Measurements from ENCODE around the gene MAGOH.
"Not testable (repeated sequence)": the region's sequence is repeated elsewhere in the genome, so short reads cannot be mapped to it uniquely, and the experiment has no call there.

MAGOH gene

GRCh38 chr1:53218201-53218600 lies 20.1 kb downstream of the MAGOH start:
- H3K27ac Mint-ChIP-seq: no peak overlapping the region
- H3K27me3 Mint-ChIP-seq: no peaks in the 10 kb centered on the region
- H3K36me3 Mint-ChIP-seq (ENCODE audit: low read depth): peaks cover 16% of the 10 kb centered on the region
- peaks cover 25% of the 10 kb centered on the region for H3K4me1 Mint-ChIP-seq (ENCODE audit: low read depth)
- no peaks in the 10 kb centered on the region for H3K9me3 Mint-ChIP-seq
- H3K4me3 Mint-ChIP-seq: no peak overlapping the region

GRCh38 chr1:53214376-53214940 lies 23.9 kb downstream of the MAGOH start:
- H3K36me3 Mint-ChIP-seq (ENCODE audit: low read depth): peaks cover 40% of the 10 kb centered on the region
- no peaks in the 10 kb centered on the region for H3K27me3 Mint-ChIP-seq
- no peak overlapping the region for H3K4me3 Mint-ChIP-seq

GRCh38 chr1:53210954-53211353 lies 27.4 kb downstream of the MAGOH start:
- H3K27ac Mint-ChIP-seq: no peak overlapping the region
- H3K9me3 Mint-ChIP-seq: peaks cover 11% of the 10 kb centered on the region
- H3K27me3 Mint-ChIP-seq: no peaks in the 10 kb centered on the region
- H3K4me3 Mint-ChIP-seq: no peak overlapping the region
- no peaks in the 10 kb centered on the region for H3K4me1 Mint-ChIP-seq (ENCODE audit: low read depth)
- H3K36me3 Mint-ChIP-seq (ENCODE audit: low read depth): peaks cover 65% of the 10 kb centered on the region

More at GRCh38 chr1:53214376-53214940, 23.9 kb downstream of the MAGOH start:
- no peaks in the 10 kb centered on the region for H3K9me3 Mint-ChIP-seq
- no peak overlapping the region for H3K27ac Mint-ChIP-seq
- peaks cover 9% of the 10 kb centered on the region for H3K4me1 Mint-ChIP-seq (ENCODE audit: low read depth)

- no peak overlapping the region for H3K4me3 Mint-ChIP-seq
- no peaks in the 10 kb centered on the region for H3K4me1 Mint-ChIP-seq (ENCODE audit: low read depth)
- no peaks in the 10 kb centered on the region for H3K27me3 Mint-ChIP-seq
- H3K9me3 Mint-ChIP-seq: peaks cover 11% of the 10 kb centered on the region
- H3K27ac Mint-ChIP-seq: no peak overlapping the region
- peaks cover 66% of the 10 kb centered on the region for H3K36me3 Mint-ChIP-seq (ENCODE audit: low read depth)
These were observed 28.0 kb downstream of the MAGOH start for GRCh38 chr1:53210352-53210751.

- Mint-ChIP-seq H3K27me3 (no peaks in the 10 kb centered on the region), H3K27ac (no peak overlapping the region), H3K4me3 (no peak overlapping the region), H3K9me3 (peaks cover 11% of the 10 kb centered on the region), H3K36me3 (ENCODE audit: low read depth) (peaks cover 74% of the 10 kb centered on the region), H3K4me1 (ENCODE audit: low read depth) (no peaks in the 10 kb centered on the region)
These were observed 30.6 kb downstream of the MAGOH start for GRCh38 chr1:53207726-53208125.

GRCh38 chr1:53206735-53207379 lies 31.5 kb downstream of the MAGOH start:
- no peak overlapping the region for H3K27ac Mint-ChIP-seq
- no peaks in the 10 kb centered on the region for H3K4me1 Mint-ChIP-seq (ENCODE audit: low read depth)
- H3K9me3 Mint-ChIP-seq: peaks cover 11% of the 10 kb centered on the region
- H3K36me3 Mint-ChIP-seq (ENCODE audit: low read depth): peaks cover 77% of the 10 kb centered on the region
- H3K27me3 Mint-ChIP-seq: no peaks in the 10 kb centered on the region
- no peak overlapping the region for H3K4me3 Mint-ChIP-seq

- H3K9me3 Mint-ChIP-seq: peaks cover 11% of the 10 kb centered on the region
- not testable (repeated sequence) for H3K27me3 Mint-ChIP-seq; H3K27ac Mint-ChIP-seq; H3K4me1 Mint-ChIP-seq (ENCODE audit: low read depth); H3K4me3 Mint-ChIP-seq
- H3K36me3 Mint-ChIP-seq (ENCODE audit: low read depth): peaks cover 77% of the 10 kb centered on the region
These were observed 32.1 kb downstream of the MAGOH start for GRCh38 chr1:53206083-53206685.

- H3K27ac Mint-ChIP-seq; H3K27me3 Mint-ChIP-seq; H3K4me1 Mint-ChIP-seq (ENCODE audit: low read depth); H3K4me3 Mint-ChIP-seq: not testable (repeated sequence)
- Mint-ChIP-seq H3K36me3 (ENCODE audit: low read depth) (peaks cover 78% of the 10 kb centered on the region), H3K9me3 (peaks cover 11% of the 10 kb centered on the region)
These were observed 32.8 kb downstream of the MAGOH start for GRCh38 chr1:53205496-53205895.

GRCh38 chr1:53203466-53203865 lies 34.9 kb downstream of the MAGOH start:
- H3K9me3 Mint-ChIP-seq: peaks cover 11% of the 10 kb centered on the region
- H3K36me3 Mint-ChIP-seq (ENCODE audit: low read depth): peaks cover 65% of the 10 kb centered on the region
- no peaks in the 10 kb centered on the region for H3K27me3 Mint-ChIP-seq
- H3K27ac Mint-ChIP-seq: no peak overlapping the region
- no peak overlapping the region for H3K4me3 Mint-ChIP-seq
- peaks cover 12% of the 10 kb centered on the region for H3K4me1 Mint-ChIP-seq (ENCODE audit: low read depth)

GRCh38 chr1:53198241-53198651 lies 40.1 kb downstream of the MAGOH start:
- Mint-ChIP-seq H3K4me3 (peak overlapping the region; percentile 96), H3K27me3 (no peaks in the 10 kb centered on the region), H3K9me3 (no peaks in the 10 kb centered on the region), H3K27ac (peak overlapping the region; percentile 99), H3K4me1 (ENCODE audit: low read depth) (peaks cover 37% of the 10 kb centered on the region), H3K36me3 (ENCODE audit: low read depth) (peaks cover 32% of the 10 kb centered on the region)

- Mint-ChIP-seq H3K27me3 (no peaks in the 10 kb centered on the region), H3K4me3 (peak overlapping the region; percentile 96), H3K27ac (peak overlapping the region; percentile 99), H3K36me3 (ENCODE audit: low read depth) (peaks cover 25% of the 10 kb centered on the region), H3K9me3 (no peaks in the 10 kb centered on the region), H3K4me1 (ENCODE audit: low read depth) (peaks cover 37% of the 10 kb centered on the region)
These were observed 40.8 kb downstream of the MAGOH start for GRCh38 chr1:53197291-53198200.

- Mint-ChIP-seq H3K27me3 (no peaks in the 10 kb centered on the region), H3K36me3 (ENCODE audit: low read depth) (peaks cover 18% of the 10 kb centered on the region), H3K9me3 (no peaks in the 10 kb centered on the region), H3K4me3 (peak within 1 kb of the TSS; percentile 96), H3K4me1 (ENCODE audit: low read depth) (peaks cover 37% of the 10 kb centered on the region), H3K27ac (peak within 1 kb of the TSS; percentile 99)
These were observed 41.6 kb downstream of the MAGOH start, which contains the start of gene CPT2 for GRCh38 chr1:53196485-53197290. Gene CPT2 (plus strand): TSS chr1:53196824. CDS start chr1:53196944, 120 bp downstream.

- H3K4me3 Mint-ChIP-seq: peak overlapping the region; percentile 96
- no peaks in the 10 kb centered on the region for H3K9me3 Mint-ChIP-seq
- no peaks in the 10 kb centered on the region for H3K27me3 Mint-ChIP-seq
- H3K4me1 Mint-ChIP-seq (ENCODE audit: low read depth): peaks cover 37% of the 10 kb centered on the region
- peak overlapping the region; percentile 85 for H3K27ac Mint-ChIP-seq
- peaks cover 15% of the 10 kb centered on the region for H3K36me3 Mint-ChIP-seq (ENCODE audit: low read depth)
These were observed 42.3 kb downstream of the MAGOH start for GRCh38 chr1:53196017-53196484.
